Activated CD8-positive, alpha-beta memory T cell treated with anti-CD3 and anti-CD28 coated beads for 4 hours (primary cell): ENCODE data around the gene CDHR2.

ENCODE experiments used
- DNase-seq, 2 donors: peaks; one replicate each; pipeline ENCODE4 v3.0.0-alpha.2; 2020; ENCODE audit warnings: low read depth in 2 of 2

CDHR2 gene

GRCh38 chr5:176548967-176549444 lies at the start of gene CDHR2:
CDHR2 (plus strand) TSS chr5:176549342; CDS start chr5:176565353, 16,011 bp downstream.
- DNase-seq, result no peak

- DNase-seq, result no peak
Measured at GRCh38 chr5:176500511-176500910, 48.6 kb upstream of the CDHR2 start.

- DNase-seq, result no peak
Measured at GRCh38 chr5:176501333-176501732, 47.8 kb upstream of the CDHR2 start.

DNA sequence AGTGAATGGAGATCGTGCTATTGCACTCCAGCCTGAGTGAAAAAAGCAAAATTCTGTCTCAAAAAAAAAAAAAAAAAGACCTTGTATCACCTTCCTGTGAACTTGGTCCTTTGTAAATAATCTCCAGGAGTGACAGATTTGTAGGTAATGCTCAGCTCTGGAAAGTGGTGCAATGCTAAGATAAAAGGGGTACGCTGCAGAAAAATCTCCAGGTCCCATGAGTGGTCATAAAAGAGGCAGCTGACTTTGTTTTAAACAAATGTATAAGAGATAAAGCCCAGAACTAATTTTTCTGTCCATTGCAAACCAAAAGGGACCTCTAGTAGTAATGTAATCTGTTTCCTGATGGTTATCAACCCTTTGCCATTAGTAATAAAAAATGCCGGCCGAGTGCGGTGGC lies 45.6 kb upstream of the CDHR2 start:
- DNase-seq, result no peak

DNA sequence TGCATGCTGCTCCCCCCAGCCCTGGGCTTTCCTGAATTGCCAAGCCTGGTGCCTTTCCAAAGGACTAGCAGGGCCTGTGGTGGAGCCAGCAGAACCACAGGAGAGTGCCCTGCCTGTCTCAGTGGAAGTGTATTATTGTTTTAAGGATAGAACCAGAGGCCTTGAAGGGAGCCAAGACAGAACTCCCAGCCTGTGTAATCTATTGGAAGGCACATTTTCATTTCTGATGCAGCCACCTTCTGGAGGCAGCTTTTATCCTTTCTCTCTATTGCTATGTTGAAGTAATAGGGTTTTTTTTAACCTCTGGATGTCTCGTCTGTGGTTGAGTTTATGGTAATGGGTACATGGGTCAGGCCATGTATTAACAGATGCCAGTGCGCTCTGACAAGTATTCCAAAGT lies 41.2 kb upstream of the CDHR2 start:
- no peak for DNase-seq

GRCh38 chr5:176508603-176509002 lies 40.5 kb upstream of the CDHR2 start:
- DNase-seq, result no peak

DNA sequence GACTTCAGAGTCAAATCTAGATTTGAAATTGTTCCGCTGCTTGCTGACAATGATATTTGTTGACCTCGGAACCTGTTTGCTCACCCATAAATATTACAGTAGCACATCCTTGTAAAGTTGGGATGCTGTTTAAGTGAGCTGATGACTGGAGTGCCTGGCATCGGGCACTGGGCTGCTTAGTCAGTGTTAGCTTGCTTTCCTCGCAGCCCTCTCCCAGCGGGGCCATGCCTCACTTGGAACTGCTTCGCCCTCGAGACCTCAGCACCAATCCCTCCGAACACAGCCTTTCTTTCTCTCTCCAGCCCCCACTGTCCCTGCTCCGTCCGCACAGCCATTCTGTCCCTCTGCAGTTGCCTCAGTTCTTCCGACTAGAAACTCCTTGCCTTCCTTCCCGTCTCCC lies 35.4 kb upstream of the CDHR2 start:
- no peak for DNase-seq

- DNase-seq, result no peak
Measured at GRCh38 chr5:176514244-176514950, 34.7 kb upstream of the CDHR2 start.

GRCh38 chr5:176515396-176515795 lies 33.7 kb upstream of the CDHR2 start:
- no peak for DNase-seq

DNA sequence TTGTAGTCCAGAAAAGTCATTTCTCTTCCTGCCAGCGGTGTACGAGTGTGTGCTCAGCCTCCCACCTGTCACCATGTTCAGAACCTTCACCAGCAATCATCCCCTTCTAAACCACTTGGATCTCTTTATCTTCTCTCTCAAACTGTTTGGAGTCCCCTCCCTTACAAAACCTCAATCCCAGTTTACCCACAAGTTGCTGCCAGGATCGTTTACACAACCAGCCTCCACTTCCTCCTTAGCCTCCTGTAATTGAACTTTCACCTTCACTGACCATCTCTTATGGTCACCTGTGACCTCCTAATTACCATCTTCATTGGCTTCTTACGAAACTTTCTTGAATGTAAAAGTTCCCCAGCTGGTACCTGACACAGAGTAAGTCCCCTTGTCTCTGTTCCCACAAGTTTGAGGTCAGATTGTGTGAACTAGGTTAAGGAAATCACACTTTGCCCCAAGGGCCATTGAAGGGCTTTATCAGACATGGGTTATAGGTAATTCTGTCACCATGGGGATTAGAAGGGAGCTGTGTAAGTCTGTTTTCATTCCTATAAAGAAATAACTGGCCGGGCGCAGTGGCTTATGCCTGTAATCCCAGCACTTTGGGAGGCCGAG lies 32.0 kb upstream of the CDHR2 start:
- DNase-seq, result no peak

GRCh38 chr5:176519810-176520720 lies 29.1 kb upstream of the CDHR2 start:
- DNase-seq, result no peak

GRCh38 chr5:176521286-176521685 lies 27.9 kb upstream of the CDHR2 start:
- no peak for DNase-seq

DNA sequence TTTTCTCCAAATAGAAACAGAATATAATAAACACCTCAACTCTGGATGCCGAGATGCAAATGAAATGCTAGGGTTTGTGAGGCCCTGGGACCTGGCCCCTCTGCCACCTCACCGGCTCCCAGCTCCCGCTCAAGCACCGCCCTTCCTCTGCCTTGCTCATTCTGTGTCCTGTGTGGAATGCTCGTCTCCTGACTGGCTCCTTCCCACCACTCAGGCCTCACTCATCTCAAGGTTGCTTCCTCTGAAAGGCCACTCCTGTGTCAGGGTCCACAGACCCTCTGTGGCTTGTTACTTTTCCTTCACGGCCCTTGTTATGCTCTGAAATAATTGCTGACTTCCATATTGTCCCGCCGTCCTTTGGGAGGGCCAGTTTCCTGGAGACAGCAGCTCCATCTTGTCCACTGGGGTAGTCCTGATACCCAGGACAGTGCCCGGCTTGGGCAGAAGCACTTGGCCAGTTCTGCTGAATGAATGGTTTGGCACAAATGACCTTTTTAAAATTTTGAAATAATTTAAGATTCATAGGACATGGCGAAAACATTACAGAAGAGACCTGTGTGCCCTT lies 27.4 kb upstream of the CDHR2 start:
- DNase-seq, result no peak

- no peak for DNase-seq
Measured at GRCh38 chr5:176524138-176524537, 25.0 kb upstream of the CDHR2 start.

DNA sequence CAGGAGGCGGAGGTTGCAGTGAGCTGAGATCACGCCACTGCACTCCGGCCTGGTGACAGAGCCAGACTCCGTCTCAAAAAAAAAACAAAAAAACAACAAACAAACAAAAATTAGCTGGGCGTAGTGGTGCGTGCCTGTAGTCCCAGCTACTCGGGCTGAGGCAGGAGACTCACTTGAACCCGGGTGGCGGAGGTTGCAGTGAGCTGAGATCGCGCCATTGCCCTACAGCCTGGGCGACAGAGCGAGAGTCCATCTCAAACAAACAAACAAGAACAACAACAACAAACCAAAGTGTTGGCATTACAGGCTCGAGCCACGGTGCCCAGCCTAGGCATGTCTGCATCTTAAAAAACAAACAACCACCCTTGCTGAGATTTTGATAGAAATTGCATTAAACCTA lies 24.2 kb upstream of the CDHR2 start:
- no peak for DNase-seq

GRCh38 chr5:176525677-176526076 lies 23.5 kb upstream of the CDHR2 start:
- DNase-seq, result no peak

DNA sequence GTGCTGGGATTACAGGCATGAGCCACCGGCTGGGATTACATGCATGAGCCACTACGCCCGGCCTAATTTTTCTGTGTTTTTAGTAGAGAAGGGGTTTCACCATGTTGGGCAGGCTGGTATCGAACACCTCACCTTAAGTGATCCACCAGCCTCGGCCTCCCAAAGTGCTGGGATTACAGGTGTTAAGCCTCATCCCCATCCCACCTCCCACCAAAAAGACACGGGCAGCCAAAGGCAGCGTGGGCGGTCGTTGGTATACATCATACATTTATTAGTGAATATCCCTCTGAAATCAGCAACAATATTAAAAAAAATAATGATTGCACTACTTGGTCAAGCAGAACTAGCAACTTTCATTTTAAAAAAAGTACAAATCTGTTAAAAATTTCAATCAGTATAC lies 22.7 kb upstream of the CDHR2 start:
- no peak for DNase-seq

GRCh38 chr5:176527246-176528222 lies 21.6 kb upstream of the CDHR2 start:
- no peak for DNase-seq

DNA sequence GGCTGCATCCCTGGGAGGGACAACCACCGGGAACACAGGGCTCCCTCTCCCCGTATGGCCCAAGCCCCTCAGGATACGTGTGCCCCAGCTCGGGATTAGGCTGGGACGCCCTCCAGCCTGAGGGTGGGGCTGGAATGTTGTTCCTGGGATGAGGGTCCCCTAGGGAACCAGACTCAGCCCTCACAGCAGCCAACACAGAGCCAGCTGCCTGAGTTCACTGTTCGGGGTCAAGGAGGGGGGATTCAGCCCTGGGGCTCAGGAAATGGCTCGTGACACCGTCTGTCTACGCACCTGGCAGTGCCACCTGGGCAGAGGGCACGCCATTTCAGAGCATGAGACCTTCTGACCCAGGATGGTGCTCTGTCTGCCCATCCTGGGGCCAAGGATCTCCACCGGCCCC lies 20.8 kb upstream of the CDHR2 start:
- no peak for DNase-seq

DNA sequence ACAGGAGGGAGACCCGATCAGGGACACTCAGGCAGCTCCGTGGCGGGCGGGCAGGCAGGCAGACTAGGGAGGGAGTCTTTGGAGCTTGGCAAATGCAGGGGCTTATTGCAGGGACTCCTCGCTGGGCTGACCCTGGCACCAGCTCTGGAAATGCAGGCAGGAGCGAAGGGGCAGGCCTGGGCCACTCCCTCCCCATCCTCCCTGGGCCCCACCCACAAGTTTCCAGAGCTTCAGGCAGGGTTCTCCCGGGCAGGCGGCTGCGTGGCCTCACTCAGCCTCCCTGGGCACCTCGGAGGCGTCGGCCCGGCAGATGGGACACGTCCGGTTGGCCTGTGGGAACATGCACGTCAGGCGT lies 20.4 kb upstream of the CDHR2 start:
- DNase-seq, result no peak

- no peak for DNase-seq
Measured at GRCh38 chr5:176529116-176529740, 19.9 kb upstream of the CDHR2 start.
